Muscle layer of duodenum (tissue), 2 donors: Measurements from ENCODE around the gene DNAH5.
"Not testable (repeated sequence)": the region's sequence is repeated elsewhere in the genome, so short reads cannot be mapped to it uniquely, and the experiment has no call there.

Source experiments
- H3K27ac ChIP-seq: one replicate; pipeline ENCODE4 v1.7.0; 2013; ENCODE audit warnings: mild to moderate bottlenecking, low read length
- H3K27me3 ChIP-seq: one replicate; pipeline ENCODE4 v1.7.0; 2013; ENCODE audit warnings: low read depth, mild to moderate bottlenecking, control low read depth, low read length
- H3K36me3 ChIP-seq, 2 donors: one replicate each; pipeline ENCODE4 v1.7.0; 2013; ENCODE audit warnings: low read length in 2 of 2, control low read depth in 1 of 2, mild to moderate bottlenecking in 1 of 2; ENCODE audit not compliant: insufficient read depth in 2 of 2, control insufficient read depth in 1 of 2
- H3K4me1 ChIP-seq, 2 donors: one replicate each; pipeline ENCODE4 v1.7.0; 2013; ENCODE audit warnings: low read length in 2 of 2, mild to moderate bottlenecking in 2 of 2, control low read depth in 1 of 2, moderate library complexity in 1 of 2; ENCODE audit not compliant: insufficient read depth in 2 of 2, control insufficient read depth in 1 of 2
- H3K4me3 ChIP-seq, 2 donors: one replicate each; pipeline ENCODE4 v1.7.0; 2013; ENCODE audit warnings: low read length in 2 of 2, low read depth in 1 of 2, mild to moderate bottlenecking in 1 of 2
- H3K9me3 ChIP-seq, 2 donors: one replicate each; pipeline ENCODE4 v1.7.0; 2013; ENCODE audit warnings: low read length in 2 of 2, control low read depth in 1 of 2, mild to moderate bottlenecking in 1 of 2; ENCODE audit not compliant: control insufficient read depth in 1 of 2
- donor health status: healthy.

The DNAH5 gene

GRCh38 chr5:13944560-13945199 lies at the start of gene DNAH5:
DNAH5 (minus strand) TSS chr5:13944688; CDS start chr5:13944438, 250 bp downstream.
- no peaks in the 10 kb centered on the region for H3K4me1 ChIP-seq
- no peaks in the 10 kb centered on the region for H3K27me3 ChIP-seq
- H3K36me3 ChIP-seq, result no peaks in the 10 kb centered on the region
- H3K27ac ChIP-seq, result no peak within 1 kb of the TSS
- H3K4me3 ChIP-seq, result no peak within 1 kb of the TSS
- H3K9me3 ChIP-seq, result no peaks in the 10 kb centered on the region

- no peak overlapping the region for H3K4me3 ChIP-seq
- no peaks in the 10 kb centered on the region for H3K36me3 ChIP-seq
- H3K4me1 ChIP-seq, result no peaks in the 10 kb centered on the region
- H3K27ac ChIP-seq, result no peak overlapping the region
- no peaks in the 10 kb centered on the region for H3K27me3 ChIP-seq
- H3K9me3 ChIP-seq, result no peaks in the 10 kb centered on the region
Observed at GRCh38 chr5:13993926-13994325, 49.4 kb upstream of the DNAH5 start.

GRCh38 chr5:13992795-13993194 lies 48.3 kb upstream of the DNAH5 start:
- no peaks in the 10 kb centered on the region for H3K9me3 ChIP-seq
- no peaks in the 10 kb centered on the region for H3K36me3 ChIP-seq
- H3K27me3 ChIP-seq, result no peaks in the 10 kb centered on the region
- no peaks in the 10 kb centered on the region for H3K4me1 ChIP-seq
- H3K27ac ChIP-seq, result no peak overlapping the region
- H3K4me3 ChIP-seq, result no peak overlapping the region

- no peaks in the 10 kb centered on the region for H3K9me3 ChIP-seq
- H3K4me1 ChIP-seq, result no peaks in the 10 kb centered on the region
- no peak overlapping the region for H3K4me3 ChIP-seq
- no peaks in the 10 kb centered on the region for H3K27me3 ChIP-seq
- no peaks in the 10 kb centered on the region for H3K36me3 ChIP-seq
- no peak overlapping the region for H3K27ac ChIP-seq
Observed at GRCh38 chr5:13991365-13991764, 46.9 kb upstream of the DNAH5 start.

- no peaks in the 10 kb centered on the region for H3K27me3 ChIP-seq
- no peak overlapping the region for H3K27ac ChIP-seq
- H3K4me3 ChIP-seq, result no peak overlapping the region
- no peaks in the 10 kb centered on the region for H3K9me3 ChIP-seq
- H3K4me1 ChIP-seq, result no peaks in the 10 kb centered on the region
- no peaks in the 10 kb centered on the region for H3K36me3 ChIP-seq
Observed at GRCh38 chr5:13990896-13991295, 46.4 kb upstream of the DNAH5 start.

- Histone ChIP-seq H3K4me1 (no peaks in the 10 kb centered on the region), H3K4me3 (no peak overlapping the region), H3K27me3 (no peaks in the 10 kb centered on the region), H3K27ac (no peak overlapping the region), H3K9me3 (no peaks in the 10 kb centered on the region), H3K36me3 (no peaks in the 10 kb centered on the region)
Observed at GRCh38 chr5:13989832-13990231, 45.3 kb upstream of the DNAH5 start.

- Histone ChIP-seq H3K9me3 (no peaks in the 10 kb centered on the region), H3K4me3 (no peak overlapping the region), H3K27ac (no peak overlapping the region), H3K27me3 (no peaks in the 10 kb centered on the region), H3K4me1 (no peaks in the 10 kb centered on the region), H3K36me3 (no peaks in the 10 kb centered on the region)
Observed at GRCh38 chr5:13987843-13988464, 43.5 kb upstream of the DNAH5 start.

- Histone ChIP-seq H3K4me3 (no peak overlapping the region), H3K9me3 (no peaks in the 10 kb centered on the region), H3K27me3 (no peaks in the 10 kb centered on the region), H3K4me1 (no peaks in the 10 kb centered on the region), H3K27ac (no peak overlapping the region), H3K36me3 (no peaks in the 10 kb centered on the region)
Observed at GRCh38 chr5:13985731-13986418, 41.4 kb upstream of the DNAH5 start.

- not testable (repeated sequence) for H3K27ac ChIP-seq, H3K9me3 ChIP-seq, H3K27me3 ChIP-seq, H3K36me3 ChIP-seq, H3K4me3 ChIP-seq, H3K4me1 ChIP-seq
Observed at GRCh38 chr5:13984888-13985287, 40.4 kb upstream of the DNAH5 start.

GRCh38 chr5:13976867-13977830 lies 32.7 kb upstream of the DNAH5 start:
- Histone ChIP-seq H3K4me1 (no peaks in the 10 kb centered on the region), H3K27me3 (no peaks in the 10 kb centered on the region), H3K4me3 (no peak overlapping the region), H3K27ac (no peak overlapping the region), H3K36me3 (no peaks in the 10 kb centered on the region), H3K9me3 (no peaks in the 10 kb centered on the region)

- no peak overlapping the region for H3K4me3 ChIP-seq
- no peaks in the 10 kb centered on the region for H3K9me3 ChIP-seq
- H3K27ac ChIP-seq, result no peak overlapping the region
- H3K27me3 ChIP-seq, result no peaks in the 10 kb centered on the region
- H3K4me1 ChIP-seq, result no peaks in the 10 kb centered on the region
- no peaks in the 10 kb centered on the region for H3K36me3 ChIP-seq
Observed at GRCh38 chr5:13976223-13976622, 31.7 kb upstream of the DNAH5 start.
